GM04503 (cell line): Measurements from ENCODE around the gene FAM20C.

ENCODE experiments used
- DNase-seq: peaks from one replicate; pipeline ENCODE4 v3.0.0-alpha.2; 2012; ENCODE audit warnings: low read depth

The FAM20C gene

DNA sequence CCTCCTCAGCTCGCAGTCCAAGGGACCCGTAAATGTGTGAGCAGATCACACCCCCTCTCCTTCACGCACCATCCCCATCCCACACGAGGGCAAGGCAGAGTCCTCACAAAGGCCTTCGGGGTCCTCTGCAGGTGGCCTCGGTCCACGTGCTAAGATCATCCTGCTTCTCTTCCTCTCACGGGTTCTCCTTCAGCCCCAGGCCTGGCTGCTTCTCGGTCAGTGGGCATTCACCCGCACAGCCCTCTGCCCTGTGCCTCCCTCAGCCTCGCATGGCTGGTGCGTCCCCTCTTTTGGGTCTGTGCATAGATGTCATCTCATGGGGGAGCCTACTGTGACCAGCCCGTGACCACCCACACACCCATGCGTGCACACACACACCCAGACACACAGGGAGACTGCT lies 80.3 kb downstream of the FAM20C start:
- no peak for DNase-seq

DNA sequence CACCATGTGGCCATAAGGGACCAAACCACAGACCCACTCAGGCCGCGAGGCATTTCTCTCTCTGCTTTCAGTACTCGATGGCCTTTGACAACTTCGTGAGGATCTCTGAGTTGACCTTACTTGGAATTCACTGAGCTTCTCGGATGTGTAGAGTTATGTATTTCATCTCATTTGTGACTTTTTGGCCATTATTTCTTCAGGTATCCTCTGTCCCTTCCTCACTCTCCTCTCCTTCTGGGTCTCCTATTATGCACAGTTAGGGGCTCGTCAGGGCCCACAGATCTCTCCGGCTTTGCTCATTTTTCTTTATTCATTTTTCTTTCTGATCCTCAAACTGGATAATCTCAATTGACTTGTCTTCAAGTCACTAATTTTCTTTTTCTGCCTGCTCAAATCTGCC lies 81.0 kb downstream of the FAM20C start:
- no peak for DNase-seq

- no peak for DNase-seq
Observed at GRCh38 chr7:274266-274665, 81.9 kb downstream of the FAM20C start.

DNA sequence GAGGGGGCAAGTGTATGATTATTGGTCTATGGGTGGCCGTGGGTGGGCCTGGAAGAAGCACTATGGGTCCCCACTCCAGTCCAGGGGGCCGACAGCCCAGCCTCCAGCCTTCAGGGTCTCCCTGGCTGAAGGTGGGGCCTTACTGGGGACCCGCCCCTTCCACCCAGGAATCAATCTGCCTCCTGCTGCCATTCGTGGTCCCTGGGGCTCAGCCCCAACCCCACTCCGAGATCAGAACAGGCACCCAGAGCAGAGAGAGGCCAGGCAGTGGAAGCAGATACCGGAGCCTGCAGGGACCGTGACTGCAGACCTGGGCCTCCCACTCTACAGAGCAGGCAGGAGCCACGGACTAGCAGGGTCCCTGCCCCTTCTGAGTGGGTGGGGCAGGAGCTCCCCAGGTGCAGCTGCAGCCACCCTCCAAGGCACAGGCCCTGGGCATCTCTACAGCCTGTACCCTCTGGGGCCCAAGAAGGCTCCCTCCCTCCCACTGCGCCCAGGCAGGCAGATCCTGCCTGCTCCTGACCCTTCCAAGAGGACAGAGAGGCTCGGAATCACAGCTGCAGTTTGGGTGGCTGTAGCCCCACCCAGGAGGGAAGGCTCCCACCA lies 84.0 kb downstream of the FAM20C start:
- no peak for DNase-seq

GRCh38 chr7:277228-277627 lies 84.9 kb downstream of the FAM20C start:
- no peak for DNase-seq

DNA sequence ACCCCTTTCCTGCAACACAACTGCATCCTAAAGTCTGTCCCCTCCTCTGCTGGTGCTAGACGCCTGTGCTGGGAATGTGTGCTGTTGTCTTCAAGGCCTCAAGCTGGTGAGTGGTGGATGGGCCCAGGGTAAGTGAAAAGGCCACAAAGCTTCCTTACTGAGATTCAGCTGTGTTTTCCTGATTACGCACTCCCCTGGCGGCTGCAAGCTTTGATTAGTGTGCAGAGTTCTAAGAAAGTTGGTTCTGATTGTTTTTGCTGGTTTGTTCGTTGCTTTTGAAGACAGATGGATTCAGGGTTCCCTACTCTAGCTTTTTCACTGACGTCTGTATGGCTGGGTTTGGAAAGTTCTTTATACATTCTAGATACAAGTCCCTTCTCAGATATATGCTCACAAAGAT lies 85.7 kb downstream of the FAM20C start:
- DNase-seq = no peak

DNA sequence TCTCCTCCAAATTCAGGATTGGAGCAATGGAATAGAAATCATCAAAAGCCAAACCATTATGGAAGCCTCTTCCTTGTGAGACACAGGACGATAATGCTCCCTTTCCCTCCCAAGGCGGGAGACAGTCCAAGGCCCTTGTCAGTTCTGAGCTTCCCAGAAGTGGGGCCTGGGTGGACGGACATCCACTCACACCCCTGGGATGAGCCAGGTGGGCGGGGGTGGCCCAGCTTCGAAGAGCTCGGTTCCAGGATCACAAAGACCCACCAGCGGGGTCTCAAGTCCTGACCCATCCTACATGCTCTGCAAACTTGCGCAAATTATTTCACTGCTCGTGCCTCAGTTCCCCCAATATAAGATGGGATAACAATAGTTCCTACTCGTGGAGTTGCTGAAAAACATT lies 87.5 kb downstream of the FAM20C start:
- DNase-seq = no peak

GRCh38 chr7:280461-280860 lies 88.1 kb downstream of the FAM20C start:
- DNase-seq = no peak

GRCh38 chr7:281637-282036 lies 89.3 kb downstream of the FAM20C start:
- DNase-seq = no peak

DNA sequence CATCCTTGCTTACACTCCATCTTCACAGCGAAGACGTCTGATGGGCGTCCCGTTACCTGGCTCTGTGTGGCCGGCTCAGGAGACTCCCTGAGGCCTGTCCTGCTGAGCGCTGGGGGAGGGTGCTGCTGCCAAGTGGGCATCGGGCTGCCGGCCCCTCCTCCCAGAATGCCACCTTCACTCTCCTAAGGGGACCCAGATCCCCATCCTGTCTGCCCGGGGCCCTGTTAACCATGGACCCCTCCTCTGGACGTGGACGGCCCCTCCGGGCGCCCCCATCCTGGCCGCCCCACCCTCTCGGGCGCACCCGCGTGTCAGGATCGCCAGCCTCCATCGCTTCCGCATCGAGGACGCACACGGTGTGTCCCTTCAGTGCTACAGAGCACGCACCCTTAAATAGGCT lies 90.2 kb downstream of the FAM20C start:
- no peak for DNase-seq

GRCh38 chr7:284762-285722 lies 92.7 kb downstream of the FAM20C start:
- no peak for DNase-seq

GRCh38 chr7:285731-286130 lies 93.4 kb downstream of the FAM20C start:
- no peak for DNase-seq

DNA sequence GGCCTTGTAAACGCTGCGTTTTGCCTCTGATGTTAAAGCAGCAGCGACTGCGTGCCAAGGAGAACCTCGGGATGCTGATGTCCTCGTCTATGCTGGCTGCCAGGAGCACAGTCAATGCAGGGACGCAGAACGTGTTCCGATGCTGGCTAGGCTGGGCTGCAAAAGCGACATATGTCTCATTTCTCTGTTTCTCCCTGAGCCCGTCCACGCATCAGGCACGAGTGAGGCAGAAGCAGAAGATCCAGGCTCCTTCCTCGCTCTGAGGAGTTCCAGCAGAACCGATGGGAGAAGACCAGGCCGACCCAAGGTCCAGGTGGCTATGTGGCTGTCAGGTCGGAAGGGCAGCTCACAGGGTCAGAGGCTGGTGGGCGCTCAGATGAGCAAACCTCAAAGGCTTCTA lies 93.9 kb downstream of the FAM20C start:
- no peak for DNase-seq

GRCh38 chr7:288671-289101 lies 96.3 kb downstream of the FAM20C start:
- no peak for DNase-seq

- no peak for DNase-seq
Observed at GRCh38 chr7:289209-289755, 96.9 kb downstream of the FAM20C start.

- no peak for DNase-seq
Observed at GRCh38 chr7:289756-290553, 97.6 kb downstream of the FAM20C start, which contains the start of gene FOXL3. FOXL3 (plus strand) TSS chr7:290170; CDS start chr7:290170, 0 bp downstream.

GRCh38 chr7:290554-291372 lies 98.4 kb downstream of the FAM20C start:
- DNase-seq = no peak

- DNase-seq = no peak
Observed at GRCh38 chr7:291373-292092, 99.2 kb downstream of the FAM20C start.

DNA sequence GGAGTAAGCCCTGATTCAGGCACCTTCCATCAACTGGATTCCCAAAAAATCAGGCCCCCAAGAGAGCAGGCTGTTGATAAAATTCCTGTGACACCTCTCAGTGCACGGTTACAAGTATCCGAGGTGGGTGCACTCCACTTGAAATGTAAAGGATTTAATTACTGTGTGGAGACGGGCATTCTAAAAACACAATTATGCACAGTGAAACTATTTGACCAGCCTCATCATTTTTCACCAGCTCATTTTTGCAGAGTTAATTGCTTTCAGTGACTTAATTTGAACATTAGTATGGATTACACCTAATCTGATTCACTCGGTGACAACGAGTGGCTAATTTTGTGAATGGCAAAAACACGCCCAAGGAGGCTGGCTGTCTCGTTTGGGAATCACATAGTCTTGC lies 99.9 kb downstream of the FAM20C start:
- no peak for DNase-seq

DNA sequence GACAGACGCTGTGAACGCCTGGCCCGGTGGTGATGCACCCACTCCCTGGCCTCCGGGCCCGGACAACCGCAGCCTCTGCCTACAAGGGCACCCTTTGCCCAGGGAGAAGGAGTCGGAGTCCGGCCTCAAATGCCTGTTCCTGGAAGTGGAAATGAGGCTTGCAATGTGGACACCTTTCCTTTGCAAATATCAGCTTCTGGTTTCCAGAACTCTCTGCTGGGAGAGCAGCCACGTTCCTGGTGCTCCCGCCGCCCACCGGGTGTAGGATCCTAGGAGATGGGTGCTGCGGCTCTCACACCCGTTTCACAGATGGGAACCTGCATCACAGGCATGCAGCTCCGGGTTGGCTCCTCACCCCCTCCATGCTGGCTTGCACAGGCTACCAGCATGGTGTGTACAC lies 100.5 kb downstream of the FAM20C start:
- DNase-seq = no peak
